ENCODE measurements around the gene API5. TPM values are rescaled to one million over a fixed set of nuclear protein-coding genes. Genes with fewer than 3 reads are reported as not detected.

The API5 gene
- total RNA-seq, 1 donor = 94.3 TPM

- H3K4me3 ChIP-seq (ENCODE audit: low read depth, low read length) = no peak overlapping the region
- TF ChIP-seq CTCF (IDR thresholded peaks at IDR 0.05; ENCODE audit: insufficient read depth, low read length) = no peak
- DNase-seq (ENCODE audit: low read depth) = no peak
These were observed 65.6 kb downstream of the API5 start for GRCh38 chr11:43377389-43377788.

GRCh38 chr11:43378897-43379296 is 67.1 kb downstream of the API5 start:
- no peak for DNase-seq (ENCODE audit: low read depth)
- no peak for TF ChIP-seq CTCF (IDR thresholded peaks at IDR 0.05; ENCODE audit: insufficient read depth, low read length)
- no peak overlapping the region for H3K4me3 ChIP-seq (ENCODE audit: low read depth, low read length)

GRCh38 chr11:43381802-43382201 is 70.0 kb downstream of the API5 start:
- H3K4me3 ChIP-seq (ENCODE audit: low read depth, low read length) = no peak overlapping the region
- DNase-seq (ENCODE audit: low read depth) = no peak
- no peak for TF ChIP-seq CTCF (IDR thresholded peaks at IDR 0.05; ENCODE audit: insufficient read depth, low read length)

- DNase-seq (ENCODE audit: low read depth) = no peak
- no peak overlapping the region for H3K4me3 ChIP-seq (ENCODE audit: low read depth, low read length)
- TF ChIP-seq CTCF (IDR thresholded peaks at IDR 0.05; ENCODE audit: insufficient read depth, low read length) = no peak
These were observed 70.8 kb downstream of the API5 start for GRCh38 chr11:43382614-43383013.

- DNase-seq (ENCODE audit: low read depth) = no peak
- no peak overlapping the region for H3K4me3 ChIP-seq (ENCODE audit: low read depth, low read length)
- no peak for TF ChIP-seq CTCF (IDR thresholded peaks at IDR 0.05; ENCODE audit: insufficient read depth, low read length)
These were observed 72.6 kb downstream of the API5 start for GRCh38 chr11:43384393-43384792.

GRCh38 chr11:43392713-43393112 is 80.9 kb downstream of the API5 start:
- no peak overlapping the region for H3K4me3 ChIP-seq (ENCODE audit: low read depth, low read length)
- no peak for DNase-seq (ENCODE audit: low read depth)
- TF ChIP-seq CTCF (IDR thresholded peaks at IDR 0.05; ENCODE audit: insufficient read depth, low read length) = no peak

GRCh38 chr11:43393765-43394355 is 82.1 kb downstream of the API5 start:
- TF ChIP-seq CTCF (IDR thresholded peaks at IDR 0.05; ENCODE audit: insufficient read depth, low read length) = no peak
- no peak overlapping the region for H3K4me3 ChIP-seq (ENCODE audit: low read depth, low read length)
- DNase-seq (ENCODE audit: low read depth) = peak; percentile 86
